CD8-positive, alpha-beta memory T cell (primary cell): Measurements from ENCODE around the gene NFIX. TPM values are rescaled to one million over a fixed set of nuclear protein-coding genes. Genes with fewer than 3 reads are reported as not detected.

Experiments
- CTCF ChIA-PET: fragments of 350-600 bp; sonication (Branson Sonifier 250); formaldehyde crosslinking; loops from one replicate; lab custom pipeline; 2021; ENCODE audit warnings: antibody characterized with exemption; lab: Charles Lee
- POLR2A ChIA-PET: fragments of 350-600 bp; sonication (Branson Sonifier 250); formaldehyde crosslinking; loops from one replicate; lab custom pipeline; 2021; ENCODE audit warnings: antibody characterized with exemption; lab: Charles Lee
- DNase-seq, 5 donors: peaks; one replicate each; pipeline versions ENCODE4 v3.0.0 to v3.0.0-alpha.2; 2020 to 2022; ENCODE audit warnings: mixed read lengths in 1 of 5
- H3K27ac ChIP-seq: one replicate; pipeline ENCODE4 v1.7.0; 2013; ENCODE audit warnings: low read depth, mild to moderate bottlenecking, low read length, moderate library complexity
- H3K27me3 ChIP-seq: 2 replicates; pipeline ENCODE4 v1.7.0; 2013; ENCODE audit warnings: low read length, mild to moderate bottlenecking; ENCODE audit not compliant: insufficient read depth, poor library complexity, severe bottlenecking
- H3K36me3 ChIP-seq: 2 replicates; pipeline ENCODE4 v1.7.0; 2013; ENCODE audit warnings: mild to moderate bottlenecking, low read length, moderate library complexity; ENCODE audit not compliant: insufficient read depth
- H3K4me1 ChIP-seq: 2 replicates; pipeline ENCODE4 v1.7.0; 2013; ENCODE audit warnings: mild to moderate bottlenecking, low read length, moderate library complexity; ENCODE audit not compliant: insufficient read depth
- H3K4me3 ChIP-seq: 2 replicates; pipeline ENCODE4 v1.7.0; 2013; ENCODE audit warnings: mild to moderate bottlenecking, low read length
- H3K9me3 ChIP-seq: 2 replicates; pipeline ENCODE4 v1.7.0; 2013; ENCODE audit warnings: mild to moderate bottlenecking, low read length
- H3K27ac Mint-ChIP-seq, 8 donors: one replicate each; pipeline ENCODE4 v1.8.0; 2020 to 2021; ENCODE audit warnings: mixed read lengths in 8 of 8, mild to moderate bottlenecking in 6 of 8, inconsistent platforms in 3 of 8, moderate library complexity in 3 of 8
- H3K27me3 Mint-ChIP-seq, 2 donors: one replicate each; pipeline ENCODE4 v1.8.0; 2020 to 2021; ENCODE audit warnings: mixed read lengths in 2 of 2, mild to moderate bottlenecking in 1 of 2, moderate library complexity in 1 of 2
- H3K36me3 Mint-ChIP-seq, 3 donors: one replicate each; pipeline ENCODE4 v1.8.0; 2020 to 2021; ENCODE audit warnings: mixed read lengths in 3 of 3, inconsistent platforms in 1 of 3, mild to moderate bottlenecking in 1 of 3
- H3K4me1 Mint-ChIP-seq, 3 donors: one replicate each; pipeline ENCODE4 v1.8.0; 2020 to 2021; ENCODE audit warnings: mixed read lengths in 3 of 3, inconsistent platforms in 1 of 3, mild to moderate bottlenecking in 1 of 3
- H3K4me3 Mint-ChIP-seq, 7 donors: one replicate each; pipeline ENCODE4 v1.8.0; 2020 to 2021; ENCODE audit warnings: mixed read lengths in 7 of 7, mild to moderate bottlenecking in 6 of 7, moderate library complexity in 4 of 7, inconsistent platforms in 2 of 7
- H3K9me3 Mint-ChIP-seq, 5 donors: one replicate each; pipeline ENCODE4 v1.8.0; 2020 to 2022; ENCODE audit warnings: mixed read lengths in 5 of 5, mild to moderate bottlenecking in 3 of 5, moderate library complexity in 2 of 5, inconsistent platforms in 1 of 5
- polyA plus RNA-seq: library from polyadenylated mRNA; unstranded; fragments of 300-500 nt; fragmentation: Illumina TruSeq; gene quantifications from one replicate; pipeline ENCODE4 v1.2.3, GENCODE V29; 2021
- total RNA-seq, 2 experiments: library from RNA; stranded (reverse); gene quantifications; one replicate each; pipeline ENCODE4 v1.2.3, GENCODE V29; 2021

NFIX gene
- total and polyA plus RNA-seq, 3 experiments from 2014 or later: 0.94 to 2.8 (median 2.3) TPM

DNA sequence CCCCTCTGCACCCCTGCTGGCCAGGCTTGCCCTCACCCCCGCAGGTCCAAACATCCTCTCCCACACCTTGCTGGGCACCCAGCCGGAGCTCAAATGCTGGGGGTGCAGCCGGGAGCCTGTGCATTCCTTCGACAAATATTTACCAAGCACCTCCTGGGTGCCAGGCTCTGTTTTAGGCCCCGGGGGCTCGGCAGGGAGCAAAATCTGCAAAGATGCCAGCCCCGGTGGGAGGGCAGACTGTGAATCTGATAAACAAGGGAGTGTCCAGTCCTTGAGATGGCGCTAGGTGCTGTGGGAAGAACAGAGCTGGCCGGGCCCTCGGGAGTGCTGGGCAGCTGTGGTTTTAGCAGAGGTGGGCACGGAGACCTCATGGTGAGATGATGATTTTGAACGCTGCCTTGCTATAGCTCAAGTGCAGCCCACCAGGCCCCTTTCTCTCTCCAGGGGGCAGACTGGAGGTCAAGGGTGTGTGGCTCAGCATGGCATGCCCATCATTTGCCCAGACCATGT lies 10.6 kb downstream of the NFIX start:
- Mint-ChIP-seq H3K4me3 (no peak overlapping the region), H3K4me1 (no peaks in the 10 kb centered on the region), H3K9me3 (no peaks in the 10 kb centered on the region), H3K27me3 (peaks cover 27 to 33% of the 10 kb centered on the region in 2 donors), H3K27ac (no peak overlapping the region), H3K36me3 (no peaks in the 10 kb centered on the region)
- ChIA-PET CTCF (interaction anchor here (1.4 to 2.9 kb wide), 2 partner anchors 28 to 56 kb away, joined by 3 to 10 read pairs; no protein-coding TSS in a partner anchor), POLR2A (no interaction called here)
- H3K4me1 ChIP-seq: no peaks in the 10 kb centered on the region
- no peaks in the 10 kb centered on the region for H3K36me3 ChIP-seq
- DNase-seq: no peak
- no peaks in the 10 kb centered on the region for H3K9me3 ChIP-seq
- no peak overlapping the region for H3K27ac ChIP-seq
- no peaks in the 10 kb centered on the region for H3K27me3 ChIP-seq
- no peak overlapping the region for H3K4me3 ChIP-seq

DNA sequence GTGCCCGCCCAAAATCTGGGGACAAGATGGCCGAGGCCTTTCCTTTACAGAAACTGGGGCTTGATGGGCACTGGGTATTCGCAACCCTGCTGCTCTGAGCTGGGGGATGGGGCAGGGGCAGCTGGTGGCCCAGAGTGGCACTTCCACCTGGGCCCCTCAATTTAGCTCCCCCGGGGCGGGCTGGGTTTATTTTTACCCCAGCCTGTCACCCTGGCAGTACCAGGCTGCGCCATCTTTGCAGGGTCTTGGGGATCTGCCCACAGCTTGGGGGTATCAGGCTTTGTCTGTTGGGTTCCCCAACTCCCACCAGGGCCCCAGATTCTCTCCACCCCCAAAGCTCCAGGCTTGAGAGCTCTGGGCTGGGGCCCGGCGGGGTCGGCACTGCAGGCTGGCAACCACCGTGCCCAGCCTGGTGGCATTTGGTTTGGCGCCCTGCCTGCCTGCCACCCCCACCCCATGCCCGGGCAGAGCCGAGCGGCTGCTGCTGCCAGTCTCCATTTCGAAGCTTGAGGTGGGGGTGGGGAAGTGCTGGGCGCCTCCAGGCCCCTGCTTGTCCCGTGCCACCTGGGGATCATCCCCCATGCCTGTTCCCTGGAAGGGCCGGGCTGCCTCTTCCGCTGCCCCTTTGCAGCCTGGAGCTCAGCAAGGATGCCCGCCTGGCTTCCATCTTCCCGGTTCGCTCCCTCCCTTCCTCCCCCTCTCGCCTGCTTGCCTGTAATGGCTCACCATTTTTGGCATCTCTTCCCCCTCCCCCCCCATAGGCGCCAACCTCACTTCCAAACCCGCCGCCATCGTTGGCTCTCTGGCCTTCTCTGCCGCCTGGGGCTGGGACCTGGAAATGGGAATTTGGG lies 11.4 kb downstream of the NFIX start:
- Histone ChIP-seq H3K4me3 (no peak overlapping the region), H3K4me1 (no peaks in the 10 kb centered on the region), H3K27ac (no peak overlapping the region), H3K9me3 (no peaks in the 10 kb centered on the region), H3K27me3 (peaks cover 3% of the 10 kb centered on the region), H3K36me3 (no peaks in the 10 kb centered on the region)
- Mint-ChIP-seq H3K4me1 (peaks cover 0 to 2% (median 0%) of the 10 kb centered on the region in 3 donors), H3K27me3 (peaks cover 31 to 39% of the 10 kb centered on the region in 2 donors), H3K9me3 (no peaks in the 10 kb centered on the region), H3K36me3 (no peaks in the 10 kb centered on the region), H3K27ac (no peak overlapping the region), H3K4me3 (no peak overlapping the region)
- DNase-seq: no peak
- ChIA-PET CTCF (interaction anchor here (0.9 to 2.9 kb wide), 3 partner anchors 27 to 86 kb away, joined by 3 to 10 read pairs (median 3); no protein-coding TSS in a partner anchor), POLR2A (no interaction called here)

DNA sequence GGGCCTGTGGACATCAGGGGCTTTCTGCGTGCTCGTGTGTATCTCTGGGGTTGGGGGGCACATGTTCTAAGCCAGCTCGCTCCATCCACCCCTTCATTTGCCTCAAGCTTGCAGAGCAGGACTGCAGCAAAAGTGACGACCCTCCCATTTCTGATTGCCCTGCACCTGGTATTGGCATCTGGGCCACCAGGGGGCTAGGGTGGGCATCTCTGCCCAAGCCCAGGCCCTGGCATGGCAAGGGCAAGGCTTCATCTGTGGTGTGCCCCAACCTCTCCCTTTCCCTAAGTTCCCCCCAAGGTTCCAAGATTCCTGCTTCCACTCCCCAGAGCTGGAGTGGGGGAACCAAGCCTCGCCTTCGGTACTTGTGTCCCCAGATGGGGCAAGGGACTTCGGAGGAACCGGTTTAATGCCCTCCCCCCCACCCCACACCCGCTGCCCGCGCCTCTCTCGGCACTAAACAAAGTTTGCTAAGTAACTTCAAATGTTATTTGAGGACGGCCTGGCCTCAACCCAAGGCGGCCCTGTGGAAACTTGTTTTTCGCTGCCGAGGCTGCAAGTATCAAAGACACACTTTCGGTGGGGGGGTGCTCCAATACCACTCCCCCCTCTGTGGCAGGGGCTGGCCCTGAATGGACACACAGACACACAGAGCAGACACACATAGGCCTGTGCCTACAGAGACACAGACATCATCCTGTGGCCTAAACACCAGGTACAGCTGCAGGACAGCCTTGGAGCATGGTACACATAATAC lies 12.2 kb downstream of the NFIX start:
- ChIA-PET POLR2A (no interaction called here), CTCF (interaction anchor here (0.9 to 2.9 kb wide), 2 partner anchors 54 to 86 kb away, joined by 3 to 10 read pairs; no protein-coding TSS in a partner anchor)
- peaks cover 4% of the 10 kb centered on the region for H3K4me1 ChIP-seq
- H3K27me3 Mint-ChIP-seq: peaks cover 36 to 44% of the 10 kb centered on the region in 2 donors
- H3K9me3 ChIP-seq: no peaks in the 10 kb centered on the region
- H3K27ac ChIP-seq: no peak overlapping the region
- peaks cover 0 to 5% (median 1%) of the 10 kb centered on the region in 3 donors for H3K4me1 Mint-ChIP-seq
- no peak overlapping the region for H3K27ac Mint-ChIP-seq
- no peak overlapping the region for H3K4me3 Mint-ChIP-seq
- H3K36me3 ChIP-seq: no peaks in the 10 kb centered on the region
- no peak overlapping the region for H3K4me3 ChIP-seq
- no peak for DNase-seq
- peaks cover 9% of the 10 kb centered on the region for H3K27me3 ChIP-seq
- no peaks in the 10 kb centered on the region for H3K36me3 Mint-ChIP-seq
- peaks cover 0 to under 1% (median 0%) of the 10 kb centered on the region in 5 donors for H3K9me3 Mint-ChIP-seq

DNA sequence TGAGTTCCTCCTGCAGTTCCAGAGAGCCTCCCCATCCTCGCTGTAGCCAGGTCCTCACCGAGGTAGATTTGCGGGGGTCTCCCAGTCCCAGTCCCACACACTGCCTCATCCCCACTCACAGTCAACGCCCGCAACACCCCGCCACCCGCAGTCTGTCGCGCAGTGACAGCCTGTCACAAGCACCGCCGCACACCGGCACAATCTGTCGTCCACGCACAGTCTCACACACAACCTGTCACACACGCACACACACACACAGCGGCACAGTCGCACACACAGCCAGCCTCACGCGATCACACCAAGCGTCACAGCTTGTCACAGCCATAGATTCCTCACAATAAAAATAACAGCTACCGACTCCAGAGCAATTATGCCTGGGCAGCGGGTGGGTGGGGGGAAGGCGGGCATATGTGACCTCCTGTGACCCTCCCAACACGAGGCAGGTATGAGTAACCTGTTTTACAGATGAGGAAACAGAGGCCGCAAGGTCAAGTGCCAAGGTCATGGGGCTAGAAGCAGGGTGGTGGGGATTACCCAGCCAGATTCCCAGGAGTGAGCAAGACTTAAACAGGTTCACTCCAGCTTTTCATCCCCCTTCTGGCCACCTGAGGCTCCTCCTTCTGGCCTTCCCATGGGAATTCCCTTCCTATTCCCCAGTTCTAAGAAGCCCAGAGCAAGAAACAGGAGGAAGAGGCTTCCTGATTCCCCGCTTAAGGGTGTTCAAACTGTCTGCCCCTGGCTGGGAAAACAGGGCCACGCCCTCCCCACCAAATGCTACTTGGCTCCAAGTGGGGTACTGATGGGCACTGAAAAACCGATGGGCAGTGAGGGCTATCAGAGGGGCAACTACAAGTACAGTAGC lies 13.9 kb downstream of the NFIX start:
- no peak overlapping the region for H3K27ac Mint-ChIP-seq
- POLR2A ChIA-PET: no interaction called here
- Histone ChIP-seq H3K27ac (no peak overlapping the region), H3K4me3 (no peak overlapping the region), H3K4me1 (peaks cover 21% of the 10 kb centered on the region), H3K36me3 (no peaks in the 10 kb centered on the region), H3K27me3 (peaks cover 26% of the 10 kb centered on the region), H3K9me3 (no peaks in the 10 kb centered on the region)
- H3K27me3 Mint-ChIP-seq: peaks cover 51 to 56% of the 10 kb centered on the region in 2 donors
- H3K4me1 Mint-ChIP-seq: peaks cover 16 to 21% (median 18%) of the 10 kb centered on the region in 3 donors
- peaks cover 0 to 2% (median 0%) of the 10 kb centered on the region in 3 donors for H3K36me3 Mint-ChIP-seq
- no peak for DNase-seq
- CTCF ChIA-PET: no interaction called here
- H3K4me3 Mint-ChIP-seq: no peak overlapping the region
- peaks cover 0 to 2% (median 0%) of the 10 kb centered on the region in 5 donors for H3K9me3 Mint-ChIP-seq

DNA sequence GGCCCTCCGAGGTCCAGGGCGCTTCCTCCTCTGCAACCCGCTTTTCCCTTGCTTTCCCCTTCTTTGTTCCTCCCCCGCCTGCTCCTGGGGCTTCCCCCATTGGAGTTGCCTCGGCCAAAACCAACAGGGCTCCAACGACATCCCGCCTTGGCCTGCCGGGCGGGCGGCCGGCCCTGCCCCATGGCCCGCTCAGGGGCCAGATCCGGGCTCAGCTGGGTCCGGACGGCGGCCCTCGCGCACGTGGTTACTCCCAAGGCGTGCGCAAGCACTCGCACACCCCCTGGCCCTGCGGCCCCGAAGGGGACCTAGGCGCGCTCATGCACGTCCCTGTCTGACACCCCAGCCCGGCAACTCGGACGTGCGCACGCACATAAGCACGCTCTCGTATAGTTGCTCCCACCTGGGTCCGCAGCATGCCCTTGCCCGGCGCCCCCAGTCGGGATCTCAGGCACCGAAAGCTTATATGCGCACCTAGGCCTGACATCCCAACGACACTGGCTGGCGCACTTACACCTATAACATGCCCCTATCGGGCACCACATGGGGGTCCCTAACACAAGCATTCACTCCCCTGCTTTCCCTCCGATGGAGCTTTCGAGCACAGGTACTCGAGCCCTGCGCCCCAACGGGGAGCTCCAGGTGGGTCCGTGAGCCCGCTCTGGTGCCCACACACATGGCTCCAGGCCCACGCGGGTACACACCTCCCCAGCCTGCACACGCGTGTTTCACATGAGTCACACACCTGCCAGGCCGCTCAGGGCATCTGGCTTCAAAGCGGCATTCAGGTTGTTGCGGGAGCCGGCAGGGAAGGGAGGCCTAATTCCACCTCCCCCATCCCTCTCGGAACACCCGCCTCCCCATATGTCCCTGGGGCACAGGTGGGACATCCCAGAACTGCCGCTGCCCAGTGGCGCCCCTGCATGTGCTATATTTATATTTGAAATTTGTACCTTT lies 15.0 kb downstream of the NFIX start:
- Mint-ChIP-seq H3K27ac (no peak overlapping the region), H3K4me3 (peak overlapping the region in 1 of 7 donors; percentile 77), H3K4me1 (peaks cover 20 to 29% (median 23%) of the 10 kb centered on the region in 3 donors), H3K27me3 (peaks cover 59 to 67% of the 10 kb centered on the region in 2 donors), H3K9me3 (peaks cover 0 to 4% (median 0%) of the 10 kb centered on the region in 5 donors), H3K36me3 (peaks cover 0 to 2% (median 0%) of the 10 kb centered on the region in 3 donors)
- no peaks in the 10 kb centered on the region for H3K9me3 ChIP-seq
- peaks cover 34% of the 10 kb centered on the region for H3K27me3 ChIP-seq
- no peak overlapping the region for H3K27ac ChIP-seq
- no peak for DNase-seq
- ChIA-PET CTCF (interaction anchor here (1.1 kb wide), 1 partner anchor 51 kb away, joined by 5 read pairs; no protein-coding TSS in a partner anchor), POLR2A (no interaction called here)
- H3K4me1 ChIP-seq: peaks cover 25% of the 10 kb centered on the region
- no peaks in the 10 kb centered on the region for H3K36me3 ChIP-seq
- H3K4me3 ChIP-seq: no peak overlapping the region

DNA sequence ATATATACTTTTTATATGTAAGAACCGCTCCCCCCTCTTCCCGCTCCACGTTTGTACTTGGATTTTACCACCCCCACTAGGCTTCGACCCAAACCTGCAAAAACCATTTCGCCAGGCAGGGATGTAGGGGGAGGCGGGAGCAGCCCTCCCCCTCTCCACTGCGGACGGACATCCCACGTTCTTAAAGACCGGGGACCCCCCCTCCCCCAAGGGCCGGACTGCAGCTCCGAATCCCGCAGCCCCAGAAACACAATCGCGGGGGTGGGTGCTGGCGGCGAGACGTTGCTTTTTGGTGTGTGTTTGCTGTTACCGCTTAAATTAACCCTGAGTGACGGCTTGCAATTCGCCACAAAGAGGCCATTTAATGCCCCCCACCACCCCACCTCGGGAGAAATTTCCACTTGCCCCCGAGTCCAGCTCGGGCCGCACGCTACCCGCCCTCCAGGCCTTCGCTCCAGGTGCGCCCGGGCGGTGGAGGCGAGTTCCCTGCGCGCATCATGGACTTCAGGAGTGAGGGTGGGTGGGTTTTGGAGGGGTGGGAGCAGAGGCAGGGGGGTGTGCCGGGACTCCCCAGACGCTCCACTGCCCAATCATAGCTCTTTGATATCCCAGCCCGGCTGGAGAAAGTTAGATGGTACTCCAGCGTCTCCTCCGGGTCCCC lies 15.8 kb downstream of the NFIX start:
- CTCF ChIA-PET: interaction anchor here (1.1 kb wide), 1 partner anchor 50 kb away, joined by 5 read pairs; no protein-coding TSS in a partner anchor
- H3K27ac Mint-ChIP-seq: peak overlapping the region in 1 of 8 donors; percentile 63

More for the DNA sequence above, 15.8 kb downstream of the NFIX start:
- no peak overlapping the region for H3K27ac ChIP-seq
- H3K9me3 Mint-ChIP-seq: peaks cover 0 to 4% (median 0%) of the 10 kb centered on the region in 5 donors
- H3K9me3 ChIP-seq: no peaks in the 10 kb centered on the region
- no peaks in the 10 kb centered on the region for H3K36me3 ChIP-seq
- peaks cover 0 to 2% (median 0%) of the 10 kb centered on the region in 3 donors for H3K36me3 Mint-ChIP-seq
- no peak for DNase-seq
- H3K27me3 ChIP-seq: peaks cover 34% of the 10 kb centered on the region
- peaks cover 25% of the 10 kb centered on the region for H3K4me1 ChIP-seq
- POLR2A ChIA-PET: no interaction called here
- H3K4me3 Mint-ChIP-seq: peak overlapping the region in 3 of 7 donors; percentile 26 to 54 (median 33)
- no peak overlapping the region for H3K4me3 ChIP-seq
- peaks cover 23 to 29% (median 23%) of the 10 kb centered on the region in 3 donors for H3K4me1 Mint-ChIP-seq
- peaks cover 64 to 72% of the 10 kb centered on the region in 2 donors for H3K27me3 Mint-ChIP-seq
